ENCODE data around the gene QRICH1.

QRICH1 gene

DNA sequence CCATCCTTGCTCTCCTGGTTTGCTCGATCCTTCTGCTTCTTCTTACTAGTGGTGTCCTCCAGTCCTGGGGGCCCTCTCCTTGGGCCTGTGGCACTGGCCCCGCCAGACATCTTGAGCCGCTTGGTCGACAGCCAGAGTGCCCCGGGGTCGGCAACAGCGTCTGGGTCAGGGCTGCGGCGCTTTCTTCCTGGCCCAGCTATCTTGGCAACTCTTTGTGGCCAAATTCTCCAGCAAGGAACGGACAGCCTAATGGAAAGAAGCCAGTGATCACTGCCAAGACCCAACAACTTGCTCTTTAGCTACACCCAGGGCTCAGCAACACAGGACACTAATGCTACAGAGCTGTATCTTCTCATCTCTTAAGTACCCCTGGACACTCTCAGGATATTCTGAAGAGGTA lies 25.2 kb upstream of the QRICH1 start:
- no peak for DNase-seq (ENCODE audit: low spot score)

- DNase-seq (ENCODE audit: low spot score) = no peak
Measured at GRCh38 chr3:49112262-49112661, 18.4 kb upstream of the QRICH1 start.

- no peak for DNase-seq (ENCODE audit: low spot score)
Measured at GRCh38 chr3:49111347-49111746, 17.5 kb upstream of the QRICH1 start.

DNA sequence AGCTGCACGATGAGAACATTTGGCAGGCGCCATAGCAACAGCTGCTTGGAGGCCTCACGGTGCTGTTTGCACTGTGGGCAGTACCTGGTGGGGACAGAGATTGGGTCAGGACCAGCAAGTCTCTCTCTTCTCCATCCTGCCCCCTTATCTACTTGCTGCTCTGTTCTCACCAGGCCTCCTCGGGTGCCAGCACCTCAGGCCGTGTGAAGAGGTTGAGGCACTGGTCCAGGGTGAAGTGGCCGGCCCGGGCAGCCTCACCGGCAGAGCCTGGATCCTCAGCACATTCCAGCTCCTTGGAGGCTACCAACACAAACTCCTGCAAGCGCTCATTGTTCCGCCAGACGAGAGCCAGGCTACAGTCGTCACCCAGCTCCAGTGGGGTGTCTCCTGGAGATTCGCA lies 16.9 kb upstream of the QRICH1 start:
- no peak for DNase-seq (ENCODE audit: low spot score)

GRCh38 chr3:49108346-49108745 lies 14.5 kb upstream of the QRICH1 start:
- DNase-seq (ENCODE audit: low spot score) = no peak

GRCh38 chr3:49104427-49105291 lies 10.8 kb upstream of the QRICH1 start, which contains the start of gene QARS1:
Gene QARS1, minus strand, starts transcription at chr3:49104757. Its CDS starts 24 bp downstream, at chr3:49104733.
- DNase-seq (ENCODE audit: low spot score) = peak; percentile 92

GRCh38 chr3:49104052-49104426 lies 10.2 kb upstream of the QRICH1 start:
- DNase-seq (ENCODE audit: low spot score) = no peak

DNA sequence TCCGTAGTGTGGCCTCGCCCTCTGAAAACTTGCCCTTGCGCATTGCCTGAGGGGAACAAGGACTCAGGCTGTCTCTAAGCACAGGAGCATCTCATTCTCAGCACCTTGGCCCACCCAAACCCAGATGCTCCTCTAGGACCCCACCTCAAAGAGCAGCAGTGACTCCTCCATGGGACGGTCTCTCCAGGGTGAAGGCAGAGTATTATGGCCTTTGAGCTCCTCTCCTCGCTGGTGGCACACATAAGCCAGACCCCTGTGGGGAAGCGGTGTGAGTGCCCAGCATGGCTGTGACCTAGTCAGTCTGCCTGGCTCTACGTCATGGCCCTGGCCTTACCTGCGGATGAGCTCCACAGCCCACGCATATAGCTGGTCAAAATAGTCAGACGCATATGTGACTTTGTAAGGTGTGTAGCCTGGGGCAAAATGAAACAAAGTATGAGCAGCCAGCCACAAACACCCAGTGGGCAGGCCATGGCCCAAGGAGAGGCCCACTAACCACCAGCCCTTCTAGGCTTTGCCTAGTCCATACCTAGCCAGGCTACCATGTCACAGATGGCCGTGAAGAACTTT lies 6.3 kb upstream of the QRICH1 start:
- no peak for DNase-seq (ENCODE audit: low spot score)

DNA sequence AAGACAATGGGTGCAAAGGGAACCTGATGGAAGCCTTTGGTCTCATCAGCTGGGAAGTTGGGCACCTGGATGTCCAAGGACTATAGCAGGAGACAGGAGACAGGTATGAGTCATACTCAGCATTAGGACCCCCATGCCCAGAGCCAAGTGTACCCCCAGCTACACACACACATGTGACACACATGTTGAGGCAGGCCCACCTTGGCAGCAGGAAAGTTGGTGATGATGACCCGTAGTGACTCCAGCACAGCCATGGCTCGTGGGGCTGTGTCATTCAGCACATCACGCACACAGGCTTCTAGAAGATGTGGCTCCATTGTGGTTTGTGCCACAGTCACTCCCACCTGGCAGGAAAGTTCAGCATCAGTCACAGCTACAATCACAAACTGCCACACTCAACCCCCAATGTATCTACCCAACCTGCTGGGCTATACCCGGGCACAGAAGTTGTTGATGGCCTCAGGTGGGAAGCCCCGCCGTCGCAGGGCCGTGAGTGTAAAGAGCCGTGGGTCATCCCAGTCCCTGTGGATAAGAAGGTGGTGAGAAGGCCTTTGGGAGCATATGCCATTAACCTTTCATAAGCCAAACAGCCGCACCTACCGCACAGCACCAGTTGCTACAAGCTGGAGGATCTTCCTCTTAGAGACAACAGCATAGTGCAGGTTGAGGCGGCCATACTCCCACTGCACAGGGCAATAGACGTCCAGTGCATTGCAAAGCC lies 5.2 kb upstream of the QRICH1 start:
- no peak for DNase-seq (ENCODE audit: low spot score)

GRCh38 chr3:49098429-49098828 lies 4.6 kb upstream of the QRICH1 start:
- DNase-seq (ENCODE audit: low spot score) = no peak

DNA sequence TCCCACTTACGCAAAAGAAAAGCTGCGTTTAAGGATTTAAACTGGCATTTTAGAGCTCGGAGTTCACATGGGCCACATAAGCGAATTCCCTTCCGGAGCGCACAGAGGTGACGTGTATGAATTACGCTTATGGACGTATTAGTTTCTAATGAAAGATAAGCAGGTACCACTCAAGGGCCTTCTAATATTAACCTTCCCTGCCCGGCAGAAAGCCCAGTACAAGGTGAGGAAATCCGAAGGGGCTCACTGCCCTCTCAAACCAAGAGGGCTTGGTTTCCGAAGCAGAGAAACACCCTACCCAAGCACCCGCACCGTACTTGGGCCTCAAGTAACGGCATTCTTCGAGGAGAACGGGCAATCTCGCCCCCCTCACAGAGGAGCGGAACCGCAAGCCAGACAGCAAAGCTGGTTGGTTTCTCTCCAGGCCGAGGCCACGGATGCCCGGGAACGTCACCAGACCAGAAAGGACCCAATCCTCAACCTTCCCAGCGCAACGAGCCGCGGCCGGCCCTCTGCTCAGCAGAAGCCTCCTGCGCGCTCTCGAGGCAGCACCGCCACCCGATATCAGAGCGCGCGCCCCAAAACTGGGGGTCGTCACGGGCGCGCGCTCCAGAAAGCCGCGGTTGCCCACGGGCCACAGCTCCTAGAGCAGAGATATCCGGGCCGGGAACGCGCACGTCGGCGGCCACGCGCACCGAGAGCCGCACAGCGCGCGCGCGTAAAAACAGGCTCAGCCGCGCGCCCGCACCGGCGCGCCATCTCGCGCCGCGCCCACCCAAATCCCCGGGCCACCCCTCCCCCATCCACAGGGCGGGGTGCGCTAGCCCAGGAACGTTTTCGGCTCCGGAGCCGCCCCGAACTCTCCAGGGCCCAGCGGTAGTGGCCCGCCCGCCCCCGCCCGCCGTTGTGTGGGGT lies 676 bp downstream of the QRICH1 start:
- DNase-seq (ENCODE audit: low spot score) = peak; percentile 62

DNA sequence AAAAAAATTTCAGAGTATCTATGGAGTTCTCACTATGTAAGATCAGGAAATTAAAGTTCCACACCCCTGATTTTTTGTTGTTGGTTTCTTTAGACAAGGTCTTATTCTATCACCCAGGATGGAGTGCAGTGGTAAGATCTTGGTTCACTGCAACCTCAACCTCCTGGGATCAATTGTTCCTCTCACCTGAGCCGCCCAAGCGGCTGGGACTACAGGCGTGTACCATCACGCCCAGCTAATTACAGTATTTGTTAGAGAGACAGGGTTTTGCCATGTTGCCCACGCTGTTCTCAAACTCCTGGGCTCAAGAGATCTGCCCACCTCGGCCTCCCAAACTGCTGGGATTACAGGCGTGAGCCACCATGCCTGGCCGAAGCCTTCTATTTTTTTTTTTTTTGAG lies 12.4 kb downstream of the QRICH1 start:
- DNase-seq (ENCODE audit: low spot score) = no peak

DNA sequence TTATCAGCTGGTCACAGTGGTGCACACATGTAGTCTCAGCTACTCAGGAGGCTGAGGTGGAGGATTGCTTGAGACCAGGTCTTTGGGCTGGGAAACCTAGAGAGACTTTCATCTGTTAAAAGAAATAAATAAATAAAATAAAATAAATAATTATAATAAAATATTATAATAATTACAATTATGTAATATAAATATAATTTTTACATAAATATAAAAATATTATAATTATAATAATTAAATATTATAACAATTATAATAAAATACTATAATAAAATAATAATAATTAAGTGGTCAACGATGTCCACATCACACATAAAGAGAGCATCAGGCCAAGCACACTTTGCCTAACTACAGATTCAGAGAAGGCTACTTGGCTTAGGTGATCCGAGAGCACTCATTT lies 14.6 kb downstream of the QRICH1 start:
- no peak for DNase-seq (ENCODE audit: low spot score)

DNA sequence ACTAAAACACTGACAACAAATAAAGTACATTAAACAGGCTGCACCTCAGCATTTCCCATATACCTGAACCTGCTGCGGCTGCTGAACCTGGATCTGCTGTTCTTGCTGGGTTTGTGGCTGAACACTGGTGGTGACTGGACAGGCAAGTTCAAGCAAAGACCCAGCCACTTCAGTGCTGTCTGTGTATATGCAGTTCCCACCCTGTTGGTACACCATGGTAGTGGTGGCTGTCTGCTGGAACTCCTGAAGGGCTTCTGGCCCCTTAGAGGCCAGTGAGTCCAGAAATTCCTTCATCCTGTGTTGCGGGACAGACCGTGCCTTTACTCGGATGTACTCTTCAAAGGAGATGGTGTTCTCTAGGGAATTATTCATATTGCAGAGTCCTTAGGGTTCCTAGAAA lies 17.2 kb downstream of the QRICH1 start:
- DNase-seq (ENCODE audit: low spot score) = no peak

DNA sequence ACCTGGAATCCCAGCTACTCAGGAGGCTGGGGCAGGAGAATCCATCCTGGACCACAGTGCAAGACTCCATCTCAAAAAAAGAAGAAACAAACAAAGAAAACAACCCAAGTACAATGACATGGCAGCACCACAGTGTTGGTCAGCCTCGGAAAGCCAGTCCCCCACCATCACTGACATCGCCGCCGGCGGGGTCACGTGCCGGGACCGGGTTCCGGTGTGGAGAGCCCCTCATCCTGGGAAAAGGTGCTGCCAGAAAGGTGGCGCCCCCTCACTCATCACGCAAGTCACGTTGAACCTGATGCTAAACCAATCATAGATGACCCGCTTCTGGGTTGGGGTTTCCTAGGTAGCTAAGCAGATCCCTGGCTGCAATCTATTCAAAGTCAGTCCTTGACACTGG lies 17.8 kb downstream of the QRICH1 start:
- DNase-seq (ENCODE audit: low spot score) = no peak

GRCh38 chr3:49058011-49058410 lies 35.9 kb downstream of the QRICH1 start:
- DNase-seq (ENCODE audit: low spot score) = no peak

DNA sequence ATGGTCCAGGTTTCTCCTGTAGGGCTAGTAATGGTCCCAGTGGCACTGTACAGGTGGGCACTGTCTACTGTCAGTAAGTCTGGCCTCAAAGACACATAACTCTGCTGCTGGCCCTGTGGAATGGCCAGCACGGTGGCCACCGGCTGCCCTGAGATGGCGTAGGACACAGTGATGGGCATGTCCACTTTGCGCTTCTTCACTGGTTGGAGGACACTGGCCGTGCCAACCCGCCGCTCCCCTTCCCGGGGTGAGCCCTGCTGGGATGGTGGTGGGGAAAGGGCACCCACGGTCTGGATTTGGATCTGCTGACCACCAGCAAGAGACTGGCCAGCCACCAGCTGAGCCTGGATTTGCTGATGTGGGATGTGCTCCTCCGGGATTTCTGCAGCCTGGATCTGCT lies 36.6 kb downstream of the QRICH1 start:
- no peak for DNase-seq (ENCODE audit: low spot score)

DNA sequence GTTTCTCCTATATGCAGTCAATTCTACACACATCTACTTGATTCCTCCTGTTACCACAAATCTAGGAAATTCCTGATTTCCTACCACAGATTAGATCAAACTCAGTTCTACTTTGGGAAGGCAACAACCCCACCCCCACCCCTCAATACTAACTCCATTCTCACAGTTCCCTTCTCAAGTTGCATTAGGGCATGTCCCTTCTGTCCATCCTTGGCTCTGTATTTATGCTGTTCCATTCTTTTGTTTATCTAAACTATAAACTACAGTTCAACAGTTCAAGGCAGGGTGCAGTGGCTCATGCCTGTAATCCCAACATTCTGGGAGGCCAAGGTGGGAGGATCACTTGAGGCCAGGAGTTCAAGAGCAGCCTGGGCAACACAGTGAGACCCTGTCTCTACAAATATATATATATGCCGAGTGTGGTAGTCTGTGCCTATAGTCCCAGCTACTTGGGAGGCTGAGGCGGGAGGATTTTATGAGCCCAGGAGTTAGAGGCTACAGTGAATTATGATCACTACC lies 39.5 kb downstream of the QRICH1 start:
- DNase-seq (ENCODE audit: low spot score) = no peak

- no peak for DNase-seq (ENCODE audit: low spot score)
Measured at GRCh38 chr3:49053543-49053942, 40.3 kb downstream of the QRICH1 start.

DNA sequence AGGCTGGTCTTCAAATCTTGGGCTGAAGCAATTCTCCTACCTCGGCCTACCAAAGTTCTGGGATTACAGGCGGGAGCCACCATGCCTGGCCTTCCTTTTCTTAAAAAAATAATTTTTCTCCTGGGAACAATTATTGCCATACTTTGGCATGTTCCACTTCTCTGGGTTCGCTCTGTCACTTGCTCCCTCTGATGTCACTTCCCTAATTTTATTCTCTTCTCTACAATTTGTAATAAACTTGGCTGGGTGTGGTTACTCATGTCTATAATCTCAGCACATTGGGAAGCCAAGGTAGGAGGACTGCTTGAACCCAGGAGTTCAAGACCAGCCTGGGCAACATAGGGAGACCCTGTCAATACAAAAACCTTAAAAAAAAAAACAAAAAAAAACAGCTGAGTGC lies 58.6 kb downstream of the QRICH1 start:
- DNase-seq (ENCODE audit: low spot score) = no peak

GRCh38 chr3:49034650-49035049 lies 59.2 kb downstream of the QRICH1 start:
- DNase-seq (ENCODE audit: low spot score) = no peak

Data from LoVo (cell line).